ENCODE results near the gene HCFC1R1. TPM values are rescaled to one million over a fixed set of nuclear protein-coding genes. Genes with fewer than 3 reads are reported as not detected.

Gene HCFC1R1
- total RNA-seq, 1 experiment from 2014 or later, result 61.3 TPM

DNA sequence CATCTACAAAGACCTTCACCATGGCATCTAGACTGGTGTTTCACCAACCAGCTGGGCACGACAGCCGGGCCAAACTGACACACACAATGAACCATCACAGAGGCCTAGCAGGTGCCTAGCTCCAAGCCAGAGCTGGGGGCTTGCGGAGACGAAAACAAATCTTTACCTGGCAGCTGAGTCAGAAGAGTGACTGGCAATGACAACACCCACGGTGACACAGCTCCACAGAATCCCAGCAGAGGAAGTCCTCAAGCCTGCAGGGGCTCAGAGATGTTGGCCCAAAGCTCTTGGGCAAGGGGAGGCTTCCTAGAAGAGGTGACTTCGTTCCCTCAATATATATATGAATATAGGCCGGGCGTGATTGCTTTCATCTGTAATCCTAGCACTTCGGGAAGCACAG is 27.8 kb upstream of the HCFC1R1 start:
- no peak overlapping the region for H3K4me3 Mint-ChIP-seq
- no peak overlapping the region for H3K9ac ChIP-seq (ENCODE audit: extremely low read depth, insufficient read length, low read length)
- no peak overlapping the region for H3K18ac ChIP-seq (ENCODE audit: insufficient read length, low read depth, low read length)
- no peaks in the 10 kb centered on the region for H3K4me1 ChIP-seq (ENCODE audit: insufficient read depth, low read length)
- no peak overlapping the region for H2BK15ac ChIP-seq (ENCODE audit: low read depth, low read length)
- no peak overlapping the region for H3K14ac ChIP-seq (ENCODE audit: insufficient read depth, low read length)
- no peak overlapping the region for H3K27ac Mint-ChIP-seq
- no peaks in the 10 kb centered on the region for H3K9me3 ChIP-seq (ENCODE audit: control insufficient read depth, low read depth, low read length)
- H3K4ac ChIP-seq (ENCODE audit: low read depth, low read length), result no peak overlapping the region
- no peak overlapping the region for H3K23ac ChIP-seq (ENCODE audit: insufficient read length, low read depth, low read length)
- H3T11ph ChIP-seq (ENCODE audit: low read length), result no peak overlapping the region
- no peak overlapping the region for H2AK5ac ChIP-seq (ENCODE audit: insufficient read length, low read length)
- H3K27ac ChIP-seq (ENCODE audit: insufficient read length, low read depth, low read length), result no peak overlapping the region
- H4K8ac ChIP-seq (replicated peaks; ENCODE audit: insufficient read length, low read depth, low read length), result no peak overlapping the region
- peaks cover 8% of the 10 kb centered on the region for H3K23me2 ChIP-seq (ENCODE audit: insufficient read length, low read depth, low read length, poor library complexity, severe bottlenecking)
- H4K5ac ChIP-seq (ENCODE audit: insufficient read length, low read depth, low read length), result no peak overlapping the region
- no CpG with 5 or more reads among the region's 9 CpGs for WGBS (ENCODE audit: extremely low coverage, insufficient read length, low lambda C conversion rate)
- no peaks in the 10 kb centered on the region for H3K79me1 ChIP-seq (ENCODE audit: insufficient read depth, low read depth, low read length, poor library complexity, severe bottlenecking)
- H3K79me2 ChIP-seq (ENCODE audit: insufficient read depth, low read length), result no peaks in the 10 kb centered on the region
- no peaks in the 10 kb centered on the region; a peak in 2 of 5 replicates for H3K9me3 Mint-ChIP-seq
- peaks cover 12 to 26% of the 10 kb centered on the region in 2 experiments for H3K4me1 Mint-ChIP-seq
- H4K91ac ChIP-seq (ENCODE audit: insufficient read length, low read depth, low read length), result no peak overlapping the region
- DNase-seq, result no peak
- H3K4me2 ChIP-seq (ENCODE audit: insufficient read depth, insufficient read length, low read length), result no peak overlapping the region
- peaks cover 62% of the 10 kb centered on the region for H3K27me3 Mint-ChIP-seq (ENCODE audit: low read depth)
- TF ChIP-seq, protein P1, sequence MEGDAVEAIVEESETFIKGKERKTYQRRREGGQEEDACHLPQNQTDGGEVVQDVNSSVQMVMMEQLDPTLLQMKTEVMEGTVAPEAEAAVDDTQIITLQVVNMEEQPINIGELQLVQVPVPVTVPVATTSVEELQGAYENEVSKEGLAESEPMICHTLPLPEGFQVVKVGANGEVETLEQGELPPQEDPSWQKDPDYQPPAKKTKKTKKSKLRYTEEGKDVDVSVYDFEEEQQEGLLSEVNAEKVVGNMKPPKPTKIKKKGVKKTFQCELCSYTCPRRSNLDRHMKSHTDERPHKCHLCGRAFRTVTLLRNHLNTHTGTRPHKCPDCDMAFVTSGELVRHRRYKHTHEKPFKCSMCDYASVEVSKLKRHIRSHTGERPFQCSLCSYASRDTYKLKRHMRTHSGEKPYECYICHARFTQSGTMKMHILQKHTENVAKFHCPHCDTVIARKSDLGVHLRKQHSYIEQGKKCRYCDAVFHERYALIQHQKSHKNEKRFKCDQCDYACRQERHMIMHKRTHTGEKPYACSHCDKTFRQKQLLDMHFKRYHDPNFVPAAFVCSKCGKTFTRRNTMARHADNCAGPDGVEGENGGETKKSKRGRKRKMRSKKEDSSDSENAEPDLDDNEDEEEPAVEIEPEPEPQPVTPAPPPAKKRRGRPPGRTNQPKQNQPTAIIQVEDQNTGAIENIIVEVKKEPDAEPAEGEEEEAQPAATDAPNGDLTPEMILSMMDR (conservative IDR thresholded peaks at IDR 0.05), result no peak
- peaks cover 2% of the 10 kb centered on the region; the same call in 1 of the 2 replicates for H3K27me3 ChIP-seq (ENCODE audit: insufficient read depth, low read length)
- no peak overlapping the region for H2AFZ ChIP-seq (ENCODE audit: low read length)
- no peaks in the 10 kb centered on the region for H4K20me1 ChIP-seq (ENCODE audit: control insufficient read depth, insufficient read depth, insufficient read length)
- H3K36me3 Mint-ChIP-seq (ENCODE audit: insufficient read depth in 1 of 3, low read depth in 3 of 3), result peaks cover 23 to 45% (median 25%) of the 10 kb centered on the region in 3 experiments
- no peak overlapping the region for H3K56ac ChIP-seq (ENCODE audit: insufficient read length, low read depth, low read length)
- H2BK20ac ChIP-seq (ENCODE audit: low read depth, low read length, poor library complexity, severe bottlenecking), result no peak overlapping the region
- H2BK5ac ChIP-seq (ENCODE audit: insufficient read length, low read length), result no peak overlapping the region
- H2BK12ac ChIP-seq (ENCODE audit: insufficient read length, low read depth, low read length), result no peak overlapping the region
- H2BK120ac ChIP-seq (ENCODE audit: low read depth, low read length, poor library complexity, severe bottlenecking), result no peak overlapping the region

Data from H9 (cell line).